Nephron progenitor cell (in vitro differentiated cells): Measurements from ENCODE around the gene TFPT.

Experiments
- DNase-seq: peaks from one replicate; pipeline ENCODE4 v3.0.0; 2021
- H3K27ac Mint-ChIP-seq: 2 replicates; pipeline ENCODE4 v1.8.0; 2021; ENCODE audit warnings: mild to moderate bottlenecking, moderate library complexity, mixed read lengths
- H3K27me3 Mint-ChIP-seq: 2 replicates; pipeline ENCODE4 v1.8.0; 2021; ENCODE audit warnings: mild to moderate bottlenecking, low read depth, mixed read lengths; ENCODE audit not compliant: poor library complexity
- H3K36me3 Mint-ChIP-seq: 2 replicates; pipeline ENCODE4 v1.8.0; 2021; ENCODE audit warnings: low read depth, mixed read lengths
- H3K4me1 Mint-ChIP-seq: 2 replicates; pipeline ENCODE4 v1.8.0; 2021; ENCODE audit warnings: mixed read lengths
- H3K4me3 Mint-ChIP-seq: 2 replicates; pipeline ENCODE4 v1.8.0; 2021; ENCODE audit warnings: mild to moderate bottlenecking, moderate library complexity, mixed read lengths
- H3K9me3 Mint-ChIP-seq: 2 replicates; pipeline ENCODE4 v1.8.0; 2021; ENCODE audit warnings: mild to moderate bottlenecking, moderate library complexity, mixed read lengths
- CTCF ChIP-seq: fragments of 200-600 bp; sonication (generic); IDR thresholded peaks from 2 replicates; pipeline ENCODE4 v1.5.0; 2021; ENCODE audit warnings: antibody characterized with exemption

The TFPT gene

GRCh38 chr19:54136864-54137698 lies 21.6 kb upstream of the TFPT start:
- Mint-ChIP-seq H3K27ac (peak overlapping the region; percentile 98), H3K27me3 (peaks cover 3% of the 10 kb centered on the region), H3K36me3 (peaks cover 11% of the 10 kb centered on the region), H3K9me3 (peaks cover 6% of the 10 kb centered on the region), H3K4me1 (peaks cover 50% of the 10 kb centered on the region), H3K4me3 (peak overlapping the region; percentile 92)
- peak; percentile 97 for DNase-seq
- no peak for TF ChIP-seq CTCF

GRCh38 chr19:54136086-54136863 lies 20.8 kb upstream of the TFPT start:
- Mint-ChIP-seq H3K36me3 (peaks cover 8% of the 10 kb centered on the region), H3K4me1 (peaks cover 46% of the 10 kb centered on the region), H3K9me3 (peaks cover 6% of the 10 kb centered on the region), H3K4me3 (peak overlapping the region; percentile 92), H3K27me3 (peaks cover 3% of the 10 kb centered on the region), H3K27ac (peak overlapping the region; percentile 98)
- DNase-seq, result no peak
- no peak for TF ChIP-seq CTCF

DNA sequence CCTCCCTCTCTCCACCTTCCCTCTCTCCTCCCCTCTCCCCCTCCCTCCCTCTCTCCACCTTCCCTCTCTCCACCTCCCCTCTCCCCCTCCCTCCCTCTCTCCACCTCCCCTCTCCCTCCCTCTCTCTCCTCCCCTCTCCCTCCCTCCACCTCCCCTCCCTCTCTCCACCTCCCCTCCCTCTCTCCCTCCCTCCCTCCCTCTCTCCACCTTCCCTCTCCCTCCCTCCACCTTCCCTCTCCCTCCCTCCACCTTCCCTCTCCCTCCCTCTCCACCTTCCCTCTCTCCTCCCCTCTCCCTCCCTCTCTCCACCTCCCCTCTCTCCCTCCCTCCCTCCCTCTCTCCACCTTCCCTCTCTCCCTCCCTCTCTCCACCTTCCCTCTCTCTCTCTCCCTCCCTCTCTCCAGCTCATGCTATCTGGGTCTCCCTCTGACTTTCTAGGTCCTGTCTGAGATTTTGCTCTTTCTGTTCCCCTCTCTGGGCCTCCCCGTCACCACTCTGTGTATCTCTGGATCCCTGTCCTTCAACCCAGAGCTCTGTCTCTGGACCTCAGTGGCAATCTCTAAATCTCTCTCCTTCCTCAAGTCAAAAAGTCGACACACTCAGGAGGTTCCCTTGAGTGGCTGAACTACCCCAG lies 18.6 kb upstream of the TFPT start:
- peaks cover 27% of the 10 kb centered on the region for H3K4me1 Mint-ChIP-seq
- TF ChIP-seq CTCF, result no peak
- H3K4me3 Mint-ChIP-seq, result no peak overlapping the region
- H3K27me3 Mint-ChIP-seq, result peaks cover 3% of the 10 kb centered on the region
- H3K36me3 Mint-ChIP-seq, result no peaks in the 10 kb centered on the region
- no peak for DNase-seq
- H3K9me3 Mint-ChIP-seq, result peaks cover 6% of the 10 kb centered on the region
- peak overlapping the region; percentile 31 for H3K27ac Mint-ChIP-seq

GRCh38 chr19:54133312-54133956 lies 18.0 kb upstream of the TFPT start:
- Mint-ChIP-seq H3K27ac (no peak overlapping the region), H3K9me3 (peaks cover 6% of the 10 kb centered on the region), H3K4me1 (peaks cover 21% of the 10 kb centered on the region), H3K36me3 (no peaks in the 10 kb centered on the region), H3K27me3 (peaks cover 3% of the 10 kb centered on the region), H3K4me3 (no peak overlapping the region)
- TF ChIP-seq CTCF, result no peak
- peak; percentile 26 for DNase-seq

DNA sequence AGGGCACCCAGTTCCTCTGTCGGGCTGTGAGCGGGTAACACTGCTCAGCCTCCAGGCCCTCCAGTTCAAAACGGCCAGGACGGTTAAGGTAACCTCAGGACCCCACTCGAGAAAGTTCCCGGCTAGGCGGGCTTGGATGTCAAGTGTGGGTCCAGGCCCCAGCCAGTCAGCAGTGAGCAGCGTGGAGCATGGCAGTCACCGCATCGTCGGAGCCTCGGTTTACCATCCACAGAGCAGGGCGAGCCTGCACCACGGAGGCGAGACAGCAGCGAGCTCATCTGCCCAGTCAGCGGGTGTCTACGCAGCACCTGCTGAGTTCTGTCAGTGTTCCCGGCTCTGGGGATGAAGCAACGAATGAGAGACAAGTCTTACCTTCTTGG lies 14.2 kb upstream of the TFPT start:
- H3K27ac Mint-ChIP-seq, result no peak overlapping the region
- no peak for TF ChIP-seq CTCF
- no peak overlapping the region for H3K4me3 Mint-ChIP-seq
- peaks cover 5% of the 10 kb centered on the region for H3K9me3 Mint-ChIP-seq
- DNase-seq, result no peak
- H3K36me3 Mint-ChIP-seq, result peaks cover 16% of the 10 kb centered on the region
- H3K4me1 Mint-ChIP-seq, result peaks cover 5% of the 10 kb centered on the region
- no peaks in the 10 kb centered on the region for H3K27me3 Mint-ChIP-seq
